Neural progenitor cell (in vitro differentiated cells): ENCODE data around the gene TUBA3E. TPM values are rescaled to one million over a fixed set of nuclear protein-coding genes. Genes with fewer than 3 reads are reported as not detected.
A peak's percentile ranks its signal among the peaks of the same experiment; 100 is the strongest.
"Not testable (repeated sequence)": the region's sequence is repeated elsewhere in the genome, so short reads cannot be mapped to it uniquely, and the experiment has no call there.

Experiments
- DNase-seq: peaks from one replicate; pipeline ENCODE4 v3.0.0-alpha.2; 2016; ENCODE audit warnings: low spot score
- H2AFZ ChIP-seq: fragments of 200-600 bp; sonication (generic); replicated peaks from 2 replicates; pipeline ENCODE4 v1.6.1; 2016; ENCODE audit warnings: antibody characterized with exemption
- H3F3A ChIP-seq: fragments of 200-600 bp; sonication (generic); 2 replicates; pipeline ENCODE4 v1.6.1; 2016; ENCODE audit warnings: antibody characterized with exemption, low read depth
- H3K27ac ChIP-seq: fragments of 200-600 bp; sonication (generic); 2 replicates; pipeline ENCODE4 v1.5.1; 2016; ENCODE audit warnings: mild to moderate bottlenecking
- H3K27me3 ChIP-seq: fragments of 200-600 bp; sonication (generic); 2 replicates; pipeline ENCODE4 v1.6.1; 2016; ENCODE audit warnings: mild to moderate bottlenecking, moderate library complexity
- H3K36me3 ChIP-seq: fragments of 200-600 bp; sonication (generic); 2 replicates; pipeline ENCODE4 v1.5.1; 2016
- H3K4me1 ChIP-seq: fragments of 200-600 bp; sonication (generic); 2 replicates; pipeline ENCODE4 v1.6.1; 2016; ENCODE audit warnings: mixed run types
- H3K4me2 ChIP-seq: fragments of 200-600 bp; sonication (generic); 2 replicates; pipeline ENCODE4 v1.6.1; 2016
- H3K4me3 ChIP-seq: fragments of 200-600 bp; sonication (generic); 2 replicates; pipeline ENCODE4 v1.5.1; 2016
- H3K79me2 ChIP-seq: fragments of 200-600 bp; sonication (generic); 2 replicates; pipeline ENCODE4 v1.6.1; 2016; ENCODE audit warnings: low read depth
- H3K9ac ChIP-seq: fragments of 200-600 bp; sonication (generic); 2 replicates; pipeline ENCODE4 v1.6.1; 2016
- H3K9me3 ChIP-seq: fragments of 200-600 bp; sonication (generic); 2 replicates; pipeline ENCODE4 v1.5.1; 2016; ENCODE audit warnings: low read depth
- H4K20me1 ChIP-seq: fragments of 200-600 bp; sonication (generic); 2 replicates; pipeline ENCODE4 v1.6.1; 2016; ENCODE audit warnings: low read depth
- H3K27ac Mint-ChIP-seq: 3 replicates; pipeline ENCODE4 v1.8.0; 2021; ENCODE audit warnings: mixed read lengths
- H3K27me3 Mint-ChIP-seq: 2 replicates; pipeline ENCODE4 v1.8.0; 2022; ENCODE audit warnings: low read depth, mild to moderate bottlenecking, inconsistent platforms, moderate library complexity, mixed read lengths; ENCODE audit not compliant: insufficient read depth
- H3K36me3 Mint-ChIP-seq: 3 replicates; pipeline ENCODE4 v1.8.0; 2021; ENCODE audit warnings: mixed read lengths
- H3K4me1 Mint-ChIP-seq: 3 replicates; pipeline ENCODE4 v1.8.0; 2021; ENCODE audit warnings: mixed read lengths
- H3K4me3 Mint-ChIP-seq: 3 replicates; pipeline ENCODE4 v1.8.0; 2021; ENCODE audit warnings: mild to moderate bottlenecking, moderate library complexity, mixed read lengths
- H3K9me3 Mint-ChIP-seq: 3 replicates; pipeline ENCODE4 v1.8.0; 2020; ENCODE audit warnings: mixed read lengths
- EZH2 ChIP-seq: fragments of 200-600 bp; sonication (generic); IDR thresholded peaks from 2 replicates; pipeline ENCODE4 v1.6.1; 2017; ENCODE audit warnings: antibody characterized with exemption, mild to moderate bottlenecking, moderate library complexity
- EZH2phosphoT487 ChIP-seq: fragments of 200-600 bp; sonication (generic); IDR thresholded peaks from 2 replicates; pipeline ENCODE4 v1.6.1; 2017; ENCODE audit warnings: antibody characterized with exemption
- total RNA-seq: library from RNA; depleted of rRNA; stranded (reverse); fragments of >200 nt; gene quantifications from 2 replicates; pipeline ENCODE4 v1.2.3, GENCODE V29; 2015; ENCODE audit warnings: low replicate concordance
- TF ChIP-seq, protein P1 (sequence below): fragments of 200-600 bp; sonication (generic); IDR thresholded peaks from 2 replicates; pipeline ENCODE4 v1.5.1; 2017; ENCODE audit warnings: antibody characterized with exemption, mild to moderate bottlenecking

TUBA3E gene
- total RNA-seq, 1 donor from 2014 or later, result not detected

- peak within 1 kb of the TSS; percentile 74 for H3K27ac Mint-ChIP-seq
- H3K9me3 Mint-ChIP-seq, result no peaks in the 10 kb centered on the region
- peak within 1 kb of the TSS; percentile 98 for H3K4me3 Mint-ChIP-seq
- TF ChIP-seq EZH2phosphoT487 (no peak), EZH2 (no peak)
- TF ChIP-seq, protein P1, sequence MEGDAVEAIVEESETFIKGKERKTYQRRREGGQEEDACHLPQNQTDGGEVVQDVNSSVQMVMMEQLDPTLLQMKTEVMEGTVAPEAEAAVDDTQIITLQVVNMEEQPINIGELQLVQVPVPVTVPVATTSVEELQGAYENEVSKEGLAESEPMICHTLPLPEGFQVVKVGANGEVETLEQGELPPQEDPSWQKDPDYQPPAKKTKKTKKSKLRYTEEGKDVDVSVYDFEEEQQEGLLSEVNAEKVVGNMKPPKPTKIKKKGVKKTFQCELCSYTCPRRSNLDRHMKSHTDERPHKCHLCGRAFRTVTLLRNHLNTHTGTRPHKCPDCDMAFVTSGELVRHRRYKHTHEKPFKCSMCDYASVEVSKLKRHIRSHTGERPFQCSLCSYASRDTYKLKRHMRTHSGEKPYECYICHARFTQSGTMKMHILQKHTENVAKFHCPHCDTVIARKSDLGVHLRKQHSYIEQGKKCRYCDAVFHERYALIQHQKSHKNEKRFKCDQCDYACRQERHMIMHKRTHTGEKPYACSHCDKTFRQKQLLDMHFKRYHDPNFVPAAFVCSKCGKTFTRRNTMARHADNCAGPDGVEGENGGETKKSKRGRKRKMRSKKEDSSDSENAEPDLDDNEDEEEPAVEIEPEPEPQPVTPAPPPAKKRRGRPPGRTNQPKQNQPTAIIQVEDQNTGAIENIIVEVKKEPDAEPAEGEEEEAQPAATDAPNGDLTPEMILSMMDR, result no peak
- peaks cover 58% of the 10 kb centered on the region for H3K79me2 ChIP-seq
- H3K4me3 ChIP-seq, result peak within 1 kb of the TSS; percentile 93
- no peaks in the 10 kb centered on the region for H3K9me3 ChIP-seq
- no peaks in the 10 kb centered on the region for H3K27me3 ChIP-seq
- peaks cover 12% of the 10 kb centered on the region for H3F3A ChIP-seq
- H4K20me1 ChIP-seq, result peaks cover 15% of the 10 kb centered on the region
- peak within 1 kb of the TSS; percentile 42 for H3K27ac ChIP-seq
- peaks cover 17% of the 10 kb centered on the region for H3K4me1 Mint-ChIP-seq
- no peaks in the 10 kb centered on the region for H3K36me3 ChIP-seq
- H3K9ac ChIP-seq, result peak within 1 kb of the TSS; percentile 95
- DNase-seq, result peak; percentile 98
- H2AFZ ChIP-seq, result peak within 1 kb of the TSS; percentile 90
- peaks cover 4% of the 10 kb centered on the region for H3K27me3 Mint-ChIP-seq
- H3K4me2 ChIP-seq, result peak within 1 kb of the TSS; percentile 89
- peaks cover 2% of the 10 kb centered on the region for H3K36me3 Mint-ChIP-seq
- H3K4me1 ChIP-seq, result peaks cover 20% of the 10 kb centered on the region
Observed at GRCh38 chr2:130181325-130181879, 16.8 kb downstream of the TUBA3E start, which contains the start of gene SMPD4. SMPD4 (minus strand) TSS chr2:130181602; CDS start chr2:130176592, 5,010 bp downstream.

- Histone ChIP-seq H3K4me3 (peak overlapping the region; percentile 93), H3F3A (peaks cover 12% of the 10 kb centered on the region), H2AFZ (peak overlapping the region; percentile 90), H3K4me1 (peaks cover 20% of the 10 kb centered on the region), H3K9ac (peak overlapping the region; percentile 95), H3K79me2 (peaks cover 62% of the 10 kb centered on the region), H4K20me1 (peaks cover 19% of the 10 kb centered on the region), H3K4me2 (peak overlapping the region; percentile 89), H3K27ac (peak overlapping the region; percentile 42)
- H3K36me3 Mint-ChIP-seq, H3K27me3 Mint-ChIP-seq, H3K36me3 ChIP-seq, H3K27me3 ChIP-seq, DNase-seq, H3K9me3 ChIP-seq, H3K9me3 Mint-ChIP-seq: not testable (repeated sequence)
- Mint-ChIP-seq H3K4me1 (peaks cover 17% of the 10 kb centered on the region), H3K27ac (peak overlapping the region; percentile 74), H3K4me3 (peak overlapping the region; percentile 98)
Observed at GRCh38 chr2:130180404-130181324, 17.6 kb downstream of the TUBA3E start.

- H3K36me3 ChIP-seq, H3K27ac Mint-ChIP-seq, H3K4me1 ChIP-seq, H2AFZ ChIP-seq, DNase-seq, H3K27me3 ChIP-seq, H3K4me2 ChIP-seq, H3K9me3 Mint-ChIP-seq, H3K9me3 ChIP-seq, H3K4me1 Mint-ChIP-seq, H3K4me3 ChIP-seq, H3K36me3 Mint-ChIP-seq, H3F3A ChIP-seq, H3K27ac ChIP-seq, H3K9ac ChIP-seq, H3K27me3 Mint-ChIP-seq, H3K4me3 Mint-ChIP-seq: not testable (repeated sequence)
- H4K20me1 ChIP-seq, result peaks cover 27% of the 10 kb centered on the region
- peaks cover 39% of the 10 kb centered on the region for H3K79me2 ChIP-seq
Observed at GRCh38 chr2:130174866-130175265, 23.4 kb downstream of the TUBA3E start.

GRCh38 chr2:130169896-130170295 is 28.3 kb downstream of the TUBA3E start:
- Histone ChIP-seq H3K4me3 (no peak overlapping the region), H3K9ac (no peak overlapping the region), H3K36me3 (no peaks in the 10 kb centered on the region), H3F3A (no peaks in the 10 kb centered on the region), H3K27me3 (no peaks in the 10 kb centered on the region), H3K4me1 (no peaks in the 10 kb centered on the region), H2AFZ (no peak overlapping the region), H4K20me1 (peaks cover 13% of the 10 kb centered on the region), H3K4me2 (no peak overlapping the region), H3K27ac (no peak overlapping the region), H3K79me2 (no peaks in the 10 kb centered on the region), H3K9me3 (no peaks in the 10 kb centered on the region)
- H3K4me3 Mint-ChIP-seq, result no peak overlapping the region
- no peak for DNase-seq
- peaks cover 24% of the 10 kb centered on the region for H3K36me3 Mint-ChIP-seq
- H3K27ac Mint-ChIP-seq, result no peak overlapping the region
- no peak for TF ChIP-seq EZH2
- TF ChIP-seq, protein P1, result no peak
- no peak for TF ChIP-seq EZH2phosphoT487
- no peaks in the 10 kb centered on the region for H3K4me1 Mint-ChIP-seq
- H3K9me3 Mint-ChIP-seq, result no peaks in the 10 kb centered on the region
- no peaks in the 10 kb centered on the region for H3K27me3 Mint-ChIP-seq

GRCh38 chr2:130169163-130169562 is 29.1 kb downstream of the TUBA3E start:
- H3K36me3 ChIP-seq, H3K27ac ChIP-seq, H3K9ac ChIP-seq, H3K4me3 Mint-ChIP-seq, H3K4me2 ChIP-seq, DNase-seq, H3K4me3 ChIP-seq, H3K27me3 Mint-ChIP-seq, H3K4me1 ChIP-seq, H3K4me1 Mint-ChIP-seq, H3K27ac Mint-ChIP-seq, H3K9me3 Mint-ChIP-seq, H3K9me3 ChIP-seq, H3K79me2 ChIP-seq, H3F3A ChIP-seq, H3K27me3 ChIP-seq, H2AFZ ChIP-seq: not testable (repeated sequence)
- H4K20me1 ChIP-seq, result peaks cover 13% of the 10 kb centered on the region
- peaks cover 28% of the 10 kb centered on the region for H3K36me3 Mint-ChIP-seq

DNA sequence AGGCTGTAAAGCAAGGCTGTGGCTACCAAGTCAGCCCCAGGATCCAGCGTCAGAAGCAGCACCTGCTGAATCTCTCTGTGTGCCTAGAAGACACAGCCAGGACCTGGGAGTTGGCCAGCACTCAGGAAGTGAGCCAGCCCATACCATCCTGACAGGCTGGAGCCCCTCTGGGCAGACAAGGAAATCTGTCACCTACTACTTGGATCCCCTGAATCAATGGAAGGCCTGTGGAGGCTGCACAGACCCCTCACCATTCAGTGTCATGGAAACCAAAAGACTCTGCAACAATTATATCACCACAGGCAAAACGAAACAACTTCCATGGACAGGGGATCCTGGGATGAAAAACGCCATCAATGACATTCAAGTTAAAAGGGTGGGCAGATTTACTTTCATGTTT is 31.6 kb downstream of the TUBA3E start:
- H3K79me2 ChIP-seq, DNase-seq, H3K27me3 Mint-ChIP-seq, H3K9me3 ChIP-seq, H3F3A ChIP-seq, H3K27ac ChIP-seq, H3K4me3 Mint-ChIP-seq, H3K9me3 Mint-ChIP-seq, H3K27me3 ChIP-seq, H3K4me2 ChIP-seq, H3K9ac ChIP-seq, H3K36me3 ChIP-seq, H3K27ac Mint-ChIP-seq, H3K4me3 ChIP-seq, H3K4me1 Mint-ChIP-seq, H4K20me1 ChIP-seq, H2AFZ ChIP-seq, H3K4me1 ChIP-seq: not testable (repeated sequence)
- H3K36me3 Mint-ChIP-seq, result peaks cover 27% of the 10 kb centered on the region
